SKM-1 (cell line): ENCODE measurements around the gene COG2.
"Not testable (repeated sequence)": the region's sequence is repeated elsewhere in the genome, so short reads cannot be mapped to it uniquely, and the experiment has no call there.

Experiments used
- DNase-seq: peaks from one replicate; lab custom pipeline; 2025; ENCODE audit not compliant: unreplicated experiment; lab: John Stamatoyannopoulos, UW

Gene COG2

GRCh38 chr1:230642263-230642959 lies at the start of gene COG2:
Gene COG2, plus strand, starts transcription at chr1:230642481. Its CDS starts 126 bp downstream, at chr1:230642607.
- DNase-seq = peak; percentile 91

- no peak for DNase-seq
Measured at GRCh38 chr1:230592848-230593414, 49.4 kb upstream of the COG2 start.

- DNase-seq = no peak
Measured at GRCh38 chr1:230594214-230594773, 48.0 kb upstream of the COG2 start.

- no peak for DNase-seq
Measured at GRCh38 chr1:230595181-230595580, 47.1 kb upstream of the COG2 start.

- DNase-seq = no peak
Measured at GRCh38 chr1:230596306-230596705, 46.0 kb upstream of the COG2 start.

- DNase-seq = no peak
Measured at GRCh38 chr1:230598745-230599144, 43.5 kb upstream of the COG2 start.

GRCh38 chr1:230599926-230600656 lies 42.2 kb upstream of the COG2 start:
- no peak for DNase-seq

- not testable (repeated sequence) for DNase-seq
Measured at GRCh38 chr1:230600657-230601400, 41.5 kb upstream of the COG2 start.

GRCh38 chr1:230609208-230609607 lies 33.1 kb upstream of the COG2 start:
- no peak for DNase-seq

GRCh38 chr1:230610589-230610988 lies 31.7 kb upstream of the COG2 start:
- no peak for DNase-seq

- DNase-seq = no peak
Measured at GRCh38 chr1:230611128-230611877, 31.0 kb upstream of the COG2 start.

- no peak for DNase-seq
Measured at GRCh38 chr1:230611878-230612235, 30.4 kb upstream of the COG2 start.

- no peak for DNase-seq
Measured at GRCh38 chr1:230612651-230613050, 29.6 kb upstream of the COG2 start.

- DNase-seq = no peak
Measured at GRCh38 chr1:230614121-230614520, 28.2 kb upstream of the COG2 start.

- no peak for DNase-seq
Measured at GRCh38 chr1:230618537-230618936, 23.7 kb upstream of the COG2 start.

- no peak for DNase-seq
Measured at GRCh38 chr1:230620649-230621323, 21.5 kb upstream of the COG2 start.

- no peak for DNase-seq
Measured at GRCh38 chr1:230621324-230622030, 20.8 kb upstream of the COG2 start.

GRCh38 chr1:230622151-230622550 lies 20.1 kb upstream of the COG2 start:
- no peak for DNase-seq

- DNase-seq = no peak
Measured at GRCh38 chr1:230624097-230624713, 18.1 kb upstream of the COG2 start.
